HG03354 (cell line): ENCODE results near the gene GNAT3.

Experiments
- ATAC-seq: cut with Tn5 transposase; IDR thresholded peaks from one replicate; pipeline ENCODE4 v1.9.1; 2021; ENCODE audit warnings: mild to moderate bottlenecking; ENCODE audit not compliant: unreplicated experiment, poor library complexity, severe bottlenecking

Gene GNAT3

GRCh38 chr7:80432166-80432565 lies 79.7 kb downstream of the GNAT3 start:
- ATAC-seq: no peak

GRCh38 chr7:80429181-80429580 lies 82.7 kb downstream of the GNAT3 start:
- ATAC-seq: no peak

DNA sequence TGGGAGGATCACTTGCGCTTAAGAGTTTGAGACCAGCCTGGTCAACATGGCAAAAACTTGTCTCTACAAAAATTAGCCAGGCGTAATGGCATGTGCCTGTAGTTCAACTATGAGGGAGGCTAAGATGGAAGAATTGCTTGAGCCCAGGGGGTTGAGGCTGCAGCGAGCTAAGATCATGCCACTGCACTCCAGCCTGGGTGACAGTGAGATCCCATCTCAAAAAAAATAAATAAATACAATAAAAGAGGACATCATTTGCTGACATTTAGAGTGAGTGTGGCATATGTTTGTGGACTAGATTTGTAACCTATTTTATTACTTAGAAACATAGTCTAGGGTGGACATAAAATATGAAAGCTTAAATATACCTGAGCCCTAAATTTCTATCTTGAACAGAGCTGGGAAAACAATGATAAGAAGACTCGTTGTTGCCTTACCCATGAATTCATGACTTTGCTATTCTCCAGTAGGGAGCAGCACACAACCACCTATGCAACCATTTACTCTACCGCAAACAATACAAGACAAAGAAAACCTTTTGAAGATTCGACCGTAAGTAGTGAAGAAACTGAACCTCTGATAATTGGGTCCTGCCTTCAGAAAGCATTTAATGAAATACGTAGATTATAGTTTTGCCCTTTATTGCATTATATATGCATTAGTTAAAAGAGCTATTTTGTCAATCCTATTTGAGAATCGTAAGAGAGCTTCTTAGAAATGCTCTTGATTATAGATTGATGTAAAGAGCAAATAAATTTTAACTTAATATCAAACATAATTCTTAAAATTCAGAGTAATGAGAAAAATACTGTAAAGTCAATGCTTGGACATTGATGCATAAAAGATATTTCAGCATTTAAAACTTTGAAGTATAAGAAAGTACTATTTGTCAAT lies 83.5 kb downstream of the GNAT3 start:
- peak; percentile 63 for ATAC-seq

GRCh38 chr7:80427218-80427617 lies 84.6 kb downstream of the GNAT3 start:
- no peak for ATAC-seq

GRCh38 chr7:80420876-80421275 lies 91.0 kb downstream of the GNAT3 start:
- no peak for ATAC-seq

GRCh38 chr7:80417211-80417793 lies 94.6 kb downstream of the GNAT3 start:
- ATAC-seq: no peak

DNA sequence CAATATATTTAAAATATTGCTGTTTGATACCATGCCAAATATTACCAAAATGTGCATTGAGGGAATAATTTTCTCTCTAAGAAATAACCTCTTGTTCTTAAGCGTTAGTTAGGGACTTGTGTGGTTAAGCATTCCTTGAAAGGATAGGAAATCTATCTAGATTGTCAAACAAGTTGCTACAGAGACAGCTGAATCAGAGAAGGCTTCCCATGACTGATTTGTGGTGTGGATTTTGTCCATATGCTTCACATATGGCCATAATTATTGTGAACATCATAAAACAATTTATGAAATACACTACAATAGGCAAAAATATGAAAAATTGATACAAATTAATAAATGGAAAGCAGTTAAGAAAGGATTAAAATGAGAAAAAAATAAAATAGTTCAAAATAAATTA lies 96.3 kb downstream of the GNAT3 start:
- no peak for ATAC-seq

GRCh38 chr7:80415114-80415513 lies 96.8 kb downstream of the GNAT3 start:
- no peak for ATAC-seq

DNA sequence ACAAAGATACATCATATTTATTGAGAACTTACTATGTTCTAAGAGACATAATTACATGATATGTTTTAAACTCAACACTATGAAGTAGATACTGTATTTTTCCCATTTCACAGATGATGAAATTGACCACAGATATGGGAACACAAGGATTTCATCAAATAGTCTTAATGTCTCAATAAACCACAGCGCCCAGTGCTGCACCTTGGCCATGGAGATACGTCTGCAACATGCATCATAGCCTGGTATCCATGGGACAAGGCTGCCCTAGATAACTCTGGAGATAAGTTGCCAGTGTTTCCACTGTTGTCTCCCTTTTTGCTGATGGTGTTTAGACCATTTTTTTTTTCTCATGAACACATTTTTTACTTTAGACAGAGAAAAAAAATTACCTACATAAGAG lies 97.5 kb downstream of the GNAT3 start:
- ATAC-seq: no peak

GRCh38 chr7:80413383-80413945 lies 98.4 kb downstream of the GNAT3 start:
- no peak for ATAC-seq

- ATAC-seq: no peak
Observed at GRCh38 chr7:80412842-80413241, 99.0 kb downstream of the GNAT3 start.

DNA sequence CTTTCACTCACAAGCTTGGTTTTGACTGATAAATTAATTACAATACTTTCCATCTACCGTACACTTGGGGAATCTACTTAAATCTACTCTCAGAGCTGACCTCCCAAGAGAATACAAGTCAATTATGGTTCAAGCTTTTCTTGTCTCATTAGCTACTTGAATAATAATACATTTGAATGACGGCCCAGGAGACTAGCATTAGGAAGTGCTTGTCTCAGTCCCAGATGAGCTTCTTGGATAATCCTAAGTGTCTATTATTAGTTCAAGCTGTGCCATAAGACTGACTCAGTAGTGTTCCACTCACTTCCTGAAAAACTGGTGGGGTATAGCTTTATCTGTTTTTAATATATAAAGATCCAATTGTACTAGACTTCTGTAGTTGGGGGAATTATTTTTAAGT lies 100.2 kb downstream of the GNAT3 start:
- ATAC-seq: no peak

GRCh38 chr7:80410081-80410480 lies 101.8 kb downstream of the GNAT3 start:
- no peak for ATAC-seq
